ENCODE data around the gene ITSN1.

The ITSN1 gene

GRCh38 chr21:33850985-33851384 is 208.7 kb downstream of the ITSN1 start:
- ATAC-seq: no peak
- TF ChIP-seq ZNF565 (CRISPR knock-in tag; conservative IDR thresholded peaks at IDR 0.05; ENCODE audit: low read depth): no peak
- TF ChIP-seq TSHZ2 (CRISPR knock-in tag; IDR thresholded peaks at IDR 0.05): no peak
- no peak for TF ChIP-seq ZC3H10 (CRISPR knock-in tag; IDR thresholded peaks at IDR 0.05)
- no peak for TF ChIP-seq ARNTL (CRISPR knock-in tag; IDR thresholded peaks at IDR 0.05; ENCODE audit: borderline replicate concordance, low read depth)
- TF ChIP-seq PATZ1 (CRISPR knock-in tag; IDR thresholded peaks at IDR 0.05; ENCODE audit: borderline replicate concordance): no peak
- no peak for TF ChIP-seq ESRRG (CRISPR knock-in tag; IDR thresholded peaks at IDR 0.05)
- no peak for TF ChIP-seq ZNF8 (CRISPR knock-in tag; IDR thresholded peaks at IDR 0.05)

- no peak for ATAC-seq
- TF ChIP-seq ZC3H10 (CRISPR knock-in tag; IDR thresholded peaks at IDR 0.05) (no peak), PATZ1 (CRISPR knock-in tag; IDR thresholded peaks at IDR 0.05; ENCODE audit: borderline replicate concordance) (no peak), CREB5 (CRISPR knock-in tag; IDR thresholded peaks at IDR 0.05; ENCODE audit: low read depth) (no peak), CSDC2 (CRISPR knock-in tag; IDR thresholded peaks at IDR 0.05) (no peak), ZNF70 (CRISPR knock-in tag; IDR thresholded peaks at IDR 0.05) (no peak), PPARA (CRISPR knock-in tag; IDR thresholded peaks at IDR 0.05; ENCODE audit: borderline replicate concordance) (no peak), ZFP3 (CRISPR knock-in tag; IDR thresholded peaks at IDR 0.05) (no peak), TOX (CRISPR knock-in tag; IDR thresholded peaks at IDR 0.05; ENCODE audit: borderline replicate concordance) (no peak), POU6F1 (CRISPR knock-in tag; IDR thresholded peaks at IDR 0.05; ENCODE audit: borderline replicate concordance, low read depth) (no peak), ESRRG (CRISPR knock-in tag; IDR thresholded peaks at IDR 0.05) (no peak), OSR1 (CRISPR knock-in tag; IDR thresholded peaks at IDR 0.05) (no peak), TCF4 (CRISPR knock-in tag; IDR thresholded peaks at IDR 0.05; ENCODE audit: borderline replicate concordance) (no peak), TSHZ2 (CRISPR knock-in tag; IDR thresholded peaks at IDR 0.05) (no peak)
Observed at GRCh38 chr21:33852485-33852884, 210.2 kb downstream of the ITSN1 start.

- no peak for ATAC-seq
- TF ChIP-seq ZC3H10 (CRISPR knock-in tag; IDR thresholded peaks at IDR 0.05) (no peak), ZNF8 (CRISPR knock-in tag; IDR thresholded peaks at IDR 0.05) (no peak), RARB (CRISPR knock-in tag; IDR thresholded peaks at IDR 0.05) (no peak), PATZ1 (CRISPR knock-in tag; IDR thresholded peaks at IDR 0.05; ENCODE audit: borderline replicate concordance) (no peak), BACH2 (CRISPR knock-in tag; IDR thresholded peaks at IDR 0.05; ENCODE audit: borderline replicate concordance) (no peak), CREB5 (CRISPR knock-in tag; IDR thresholded peaks at IDR 0.05; ENCODE audit: low read depth) (no peak), OSR1 (CRISPR knock-in tag; IDR thresholded peaks at IDR 0.05) (no peak), ISL1 (CRISPR knock-in tag; IDR thresholded peaks at IDR 0.05) (no peak), ARNTL (CRISPR knock-in tag; IDR thresholded peaks at IDR 0.05; ENCODE audit: borderline replicate concordance, low read depth) (no peak)
Observed at GRCh38 chr21:33854604-33855003, 212.3 kb downstream of the ITSN1 start.
